ENCODE results near the gene B4GALNT3.

B4GALNT3 gene

DNA sequence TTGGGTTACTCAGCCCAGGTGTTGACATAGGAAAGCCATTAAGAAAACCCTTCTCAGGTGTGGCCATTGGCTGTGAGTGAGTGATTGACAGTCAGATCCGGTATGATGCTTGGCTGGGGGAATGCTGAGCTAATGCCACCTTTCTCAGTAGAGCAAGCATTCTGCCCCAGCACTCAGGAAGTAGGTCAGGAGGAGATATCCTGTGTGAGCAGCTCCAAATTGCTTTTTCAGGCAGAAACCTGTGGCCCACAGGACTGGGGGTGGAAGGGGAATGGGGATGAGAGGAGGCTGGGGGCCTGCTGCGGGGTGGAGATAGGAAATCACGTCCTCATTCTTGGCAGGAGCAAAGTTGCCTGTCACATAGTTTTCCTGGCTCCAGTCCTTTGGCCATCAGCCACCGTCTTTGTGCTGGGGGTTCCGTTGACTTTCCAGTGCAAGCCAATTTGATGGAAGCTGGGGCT lies 147.8 kb downstream of the B4GALNT3 start:
- FAIRE-seq (no peak), DNase-seq (ENCODE audit: insufficient read length, low spot score) (no peak)
- TF ChIP-seq, protein P1, sequence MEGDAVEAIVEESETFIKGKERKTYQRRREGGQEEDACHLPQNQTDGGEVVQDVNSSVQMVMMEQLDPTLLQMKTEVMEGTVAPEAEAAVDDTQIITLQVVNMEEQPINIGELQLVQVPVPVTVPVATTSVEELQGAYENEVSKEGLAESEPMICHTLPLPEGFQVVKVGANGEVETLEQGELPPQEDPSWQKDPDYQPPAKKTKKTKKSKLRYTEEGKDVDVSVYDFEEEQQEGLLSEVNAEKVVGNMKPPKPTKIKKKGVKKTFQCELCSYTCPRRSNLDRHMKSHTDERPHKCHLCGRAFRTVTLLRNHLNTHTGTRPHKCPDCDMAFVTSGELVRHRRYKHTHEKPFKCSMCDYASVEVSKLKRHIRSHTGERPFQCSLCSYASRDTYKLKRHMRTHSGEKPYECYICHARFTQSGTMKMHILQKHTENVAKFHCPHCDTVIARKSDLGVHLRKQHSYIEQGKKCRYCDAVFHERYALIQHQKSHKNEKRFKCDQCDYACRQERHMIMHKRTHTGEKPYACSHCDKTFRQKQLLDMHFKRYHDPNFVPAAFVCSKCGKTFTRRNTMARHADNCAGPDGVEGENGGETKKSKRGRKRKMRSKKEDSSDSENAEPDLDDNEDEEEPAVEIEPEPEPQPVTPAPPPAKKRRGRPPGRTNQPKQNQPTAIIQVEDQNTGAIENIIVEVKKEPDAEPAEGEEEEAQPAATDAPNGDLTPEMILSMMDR (IDR thresholded peaks at IDR 0.05; ENCODE audit: insufficient read depth, missing control alignments), result no peak

DNA sequence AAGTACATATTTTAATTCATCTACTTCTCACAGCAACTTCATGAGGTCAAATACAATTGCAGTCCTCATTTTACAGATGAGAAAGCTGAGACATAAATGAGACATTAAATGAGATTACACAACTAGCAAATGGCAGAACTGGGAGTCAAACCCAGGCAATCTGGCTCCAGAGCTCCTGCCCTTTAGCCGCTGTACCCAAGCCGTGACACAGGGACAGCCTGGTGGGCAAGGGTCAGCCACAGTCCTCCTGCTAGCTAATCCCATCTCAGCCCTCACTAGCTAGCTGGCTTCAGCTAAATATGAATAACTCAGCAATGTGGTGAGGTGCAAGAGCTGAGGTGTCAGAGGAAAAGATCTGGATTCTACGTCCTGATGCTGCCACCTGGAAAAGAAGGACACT lies 148.7 kb downstream of the B4GALNT3 start:
- TF ChIP-seq, protein P1 (IDR thresholded peaks at IDR 0.05; ENCODE audit: insufficient read depth, missing control alignments), result no peak
- DNase-seq (ENCODE audit: insufficient read length, low spot score), result no peak
- FAIRE-seq, result no peak

DNA sequence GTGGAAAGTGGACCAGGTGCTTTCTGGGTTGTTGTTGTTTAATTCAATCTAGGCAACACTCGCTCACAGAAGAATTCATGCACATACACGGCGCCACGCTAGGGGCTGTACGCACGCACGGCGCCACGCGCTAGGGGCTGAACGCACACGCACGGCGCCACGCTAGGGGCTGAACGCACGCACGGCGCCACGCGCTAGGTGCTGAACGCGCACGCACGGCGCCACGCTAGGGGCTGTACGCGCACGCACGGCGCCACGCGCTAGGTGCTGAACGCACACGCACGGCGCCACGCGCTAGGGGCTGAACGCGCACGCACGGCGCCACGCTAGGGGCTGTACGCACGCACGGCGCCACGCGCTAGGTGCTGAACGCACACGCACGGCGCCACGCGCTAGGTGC lies 149.2 kb downstream of the B4GALNT3 start:
- FAIRE-seq (no peak), DNase-seq (ENCODE audit: insufficient read length, low spot score) (no peak)
- TF ChIP-seq, protein P1 (IDR thresholded peaks at IDR 0.05; ENCODE audit: insufficient read depth, missing control alignments), result no peak

DNA sequence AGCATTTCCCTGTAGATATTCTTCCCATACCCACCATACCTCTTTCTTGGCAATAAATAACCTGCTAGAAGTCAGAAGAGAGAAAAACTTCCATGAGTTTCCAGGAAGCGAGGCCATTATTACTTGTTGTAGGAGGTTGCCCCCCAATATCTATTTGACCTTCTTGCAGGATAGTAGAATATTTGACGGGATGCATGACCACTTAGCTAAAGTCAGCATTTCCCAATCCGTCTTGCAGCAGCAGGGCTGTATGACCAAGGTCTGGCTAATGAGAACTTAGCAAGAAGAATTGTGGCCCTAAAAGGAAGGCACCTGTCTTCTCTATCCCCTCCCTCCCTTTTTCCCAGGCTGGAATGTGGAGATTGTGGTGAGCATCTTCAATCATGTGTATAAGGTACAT lies 152.0 kb downstream of the B4GALNT3 start:
- TF ChIP-seq, protein P1 (IDR thresholded peaks at IDR 0.05; ENCODE audit: insufficient read depth, missing control alignments), result no peak
- no peak for DNase-seq (ENCODE audit: insufficient read length, low spot score)
- no peak for FAIRE-seq

DNA sequence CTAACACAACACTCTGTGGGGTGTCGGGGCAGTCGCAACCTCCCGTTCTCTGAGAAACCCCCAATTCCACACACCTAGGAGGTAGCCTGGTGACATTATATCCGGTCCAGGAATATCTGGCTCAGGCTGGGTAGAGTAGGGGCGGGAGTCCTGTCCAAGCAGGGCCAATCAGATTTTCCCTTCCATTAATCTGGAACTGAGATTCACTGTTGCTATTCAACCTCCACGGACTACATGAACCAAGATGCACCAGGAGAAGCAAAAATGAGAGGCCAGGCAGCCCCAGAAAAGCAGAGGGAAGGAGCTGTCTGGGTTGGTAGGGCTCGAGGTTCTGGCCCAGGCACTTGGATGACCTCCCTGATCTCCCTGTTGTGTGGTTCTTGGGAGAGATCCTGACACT lies 152.6 kb downstream of the B4GALNT3 start:
- TF ChIP-seq, protein P1 (IDR thresholded peaks at IDR 0.05; ENCODE audit: insufficient read depth, missing control alignments), result no peak
- DNase-seq (ENCODE audit: insufficient read length, low spot score) (no peak), FAIRE-seq (no peak)

DNA sequence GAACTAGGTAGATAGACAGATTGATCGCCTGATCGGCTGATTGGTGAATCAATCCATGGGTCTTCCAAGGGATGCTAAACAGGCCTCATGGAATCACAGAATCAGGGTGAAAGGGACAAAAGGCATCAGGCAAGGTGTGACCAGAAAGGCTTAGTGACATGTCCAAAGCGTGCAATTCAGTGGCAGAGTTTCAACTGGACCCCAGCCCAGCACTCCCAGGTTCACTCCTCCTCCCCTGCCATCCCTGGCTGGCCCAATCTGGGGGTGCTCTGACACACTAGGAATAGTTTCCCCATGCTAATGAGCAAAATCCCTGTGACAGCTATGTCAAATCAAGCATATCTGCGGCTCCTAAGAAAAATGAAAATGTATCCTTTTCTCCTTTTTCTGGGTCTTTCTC lies 153.1 kb downstream of the B4GALNT3 start:
- DNase-seq (ENCODE audit: insufficient read length, low spot score), result no peak
- FAIRE-seq, result no peak
- TF ChIP-seq, protein P1 (IDR thresholded peaks at IDR 0.05; ENCODE audit: insufficient read depth, missing control alignments), result no peak

Measured in D721Med (cell line).